ENCODE data around the gene ZNF621.

Gene ZNF621

GRCh38 chr3:40497288-40497687 is 27.5 kb upstream of the ZNF621 start:
- no peak for TF ChIP-seq CTCF (IDR thresholded peaks at IDR 0.05; ENCODE audit: low read depth, low read length)
- H3K4me3 ChIP-seq (ENCODE audit: low read depth, low read length): no peak overlapping the region

- TF ChIP-seq CTCF (IDR thresholded peaks at IDR 0.05; ENCODE audit: low read depth, low read length): no peak
Observed at GRCh38 chr3:40499952-40500351, 24.8 kb upstream of the ZNF621 start.

GRCh38 chr3:40502034-40502433 is 22.7 kb upstream of the ZNF621 start:
- TF ChIP-seq CTCF (IDR thresholded peaks at IDR 0.05; ENCODE audit: low read depth, low read length): no peak
- H3K4me3 ChIP-seq (ENCODE audit: low read depth, low read length): no peak overlapping the region

More at GRCh38 chr3:40499952-40500351, 24.8 kb upstream of the ZNF621 start:
- H3K4me3 ChIP-seq (ENCODE audit: low read depth, low read length): no peak overlapping the region

GRCh38 chr3:40504636-40505430 is 19.9 kb upstream of the ZNF621 start:
- no peak overlapping the region for H3K4me3 ChIP-seq (ENCODE audit: low read depth, low read length)
- TF ChIP-seq CTCF (IDR thresholded peaks at IDR 0.05; ENCODE audit: low read depth, low read length): no peak

GRCh38 chr3:40505599-40506462 is 18.9 kb upstream of the ZNF621 start, which contains the start of gene ZNF620:
TSS of gene ZNF620 (plus strand) at chr3:40506039. CDS start at chr3:40506353, 314 bp downstream.
- TF ChIP-seq CTCF (IDR thresholded peaks at IDR 0.05; ENCODE audit: low read depth, low read length): no peak
- peak within 1 kb of the TSS; percentile 59 for H3K4me3 ChIP-seq (ENCODE audit: low read depth, low read length)

GRCh38 chr3:40511031-40511718 is 13.6 kb upstream of the ZNF621 start:
- no peak for TF ChIP-seq CTCF (IDR thresholded peaks at IDR 0.05; ENCODE audit: low read depth, low read length)
- no peak overlapping the region for H3K4me3 ChIP-seq (ENCODE audit: low read depth, low read length)
